Testis (tissue), 3 donors: ENCODE results near the gene CHMP2A. TPM values are rescaled to one million over a fixed set of nuclear protein-coding genes. Genes with fewer than 3 reads are reported as not detected.

Source experiments
- DNase-seq: peaks from one replicate; pipeline ENCODE4 v3.0.0-alpha.2; 2019
- H3K27ac ChIP-seq, 2 donors: fragments of 200-600 bp; sonication (generic); one replicate each; pipeline ENCODE4 v1.5.1; 2019
- H3K27me3 ChIP-seq: fragments of 200-600 bp; sonication (generic); one replicate; pipeline ENCODE4 v1.5.1; 2019
- H3K36me3 ChIP-seq: fragments of 200-600 bp; sonication (generic); one replicate; pipeline ENCODE4 v1.5.1; 2017; ENCODE audit warnings: low read depth; ENCODE audit errors: missing control alignments
- H3K4me1 ChIP-seq: fragments of 200-600 bp; sonication (generic); one replicate; pipeline ENCODE4 v1.5.1; 2019
- H3K4me3 ChIP-seq, 2 donors: fragments of 200-600 bp; sonication (generic); one replicate each; pipeline ENCODE4 v1.5.1; 2017 to 2019
- H3K9me3 ChIP-seq: fragments of 200-600 bp; sonication (generic); one replicate; pipeline ENCODE4 v1.5.1; 2017
- POLR2A ChIP-seq: fragments of 450-650 bp; IDR thresholded peaks from one replicate; pipeline ENCODE4 v1.6.1; 2017; ENCODE audit warnings: antibody characterized with exemption, mild to moderate bottlenecking, moderate library complexity
- WGBS, 2 donors: methylation state at CpG; one replicate each; pipeline ENCODE4 v1.1.5; 2018; 5-methylcytosine and 5-hydroxymethylcytosine counted together
- intact Hi-C: fragments of 100-400 bp; cut with DNase I; formaldehyde crosslinking; loops from one replicate; pipeline ENCODE4 v1.15.1; 2023; ENCODE audit warnings: low total_unique reads
- polyA plus RNA-seq: library from polyadenylated mRNA; stranded (reverse); fragments of 350-450 nt; fragmentation: Illumina TruSeq; extraction: RNeasy Lipid Tissue Mini Kit (QIAGEN cat#74804); gene quantifications from one replicate; pipeline ENCODE4 v1.2.3, GENCODE V29; 2014; ENCODE audit warnings: low read depth, low replicate concordance; ENCODE audit not compliant: insufficient read depth
- total RNA-seq, 2 donors: library from RNA; depleted of rRNA; stranded (reverse); fragments of >200 nt; gene quantifications; one replicate each; pipeline ENCODE4 v1.2.3, GENCODE V29; 2016
- TF ChIP-seq, protein P1 (sequence below), 3 experiments: fragments of 450-650 bp in 2 of 3; fragments of 200-600 bp in 1 of 3; sonication (generic) in 1 of 3; IDR thresholded peaks; one replicate each; pipeline ENCODE4 v1.5.1; 2016 to 2019; ENCODE audit warnings: antibody characterized with exemption in 3 of 3, mild to moderate bottlenecking in 2 of 3, moderate library complexity in 1 of 3

The CHMP2A gene
- total and polyA plus RNA-seq, 3 donors from 2014 or later = 115 to 155 (median 126) TPM

GRCh38 chr19:58563034-58563573 is 8.2 kb upstream of the CHMP2A start:
- Histone ChIP-seq H3K27me3 (no peaks in the 10 kb centered on the region), H3K4me1 (peaks cover 37% of the 10 kb centered on the region), H3K27ac (peak overlapping the region in 1 of 2 donors; percentile 45), H3K36me3 (no peaks in the 10 kb centered on the region), H3K4me3 (peak overlapping the region; percentile 22 to 54), H3K9me3 (no peaks in the 10 kb centered on the region)
- intact Hi-C loops = no loop called here
- 11 to 15% methylated on average over 5 to 24 of the region's 40 CpGs for WGBS, 2 donors
- TF ChIP-seq POLR2A = no peak
- TF ChIP-seq, protein P1, sequence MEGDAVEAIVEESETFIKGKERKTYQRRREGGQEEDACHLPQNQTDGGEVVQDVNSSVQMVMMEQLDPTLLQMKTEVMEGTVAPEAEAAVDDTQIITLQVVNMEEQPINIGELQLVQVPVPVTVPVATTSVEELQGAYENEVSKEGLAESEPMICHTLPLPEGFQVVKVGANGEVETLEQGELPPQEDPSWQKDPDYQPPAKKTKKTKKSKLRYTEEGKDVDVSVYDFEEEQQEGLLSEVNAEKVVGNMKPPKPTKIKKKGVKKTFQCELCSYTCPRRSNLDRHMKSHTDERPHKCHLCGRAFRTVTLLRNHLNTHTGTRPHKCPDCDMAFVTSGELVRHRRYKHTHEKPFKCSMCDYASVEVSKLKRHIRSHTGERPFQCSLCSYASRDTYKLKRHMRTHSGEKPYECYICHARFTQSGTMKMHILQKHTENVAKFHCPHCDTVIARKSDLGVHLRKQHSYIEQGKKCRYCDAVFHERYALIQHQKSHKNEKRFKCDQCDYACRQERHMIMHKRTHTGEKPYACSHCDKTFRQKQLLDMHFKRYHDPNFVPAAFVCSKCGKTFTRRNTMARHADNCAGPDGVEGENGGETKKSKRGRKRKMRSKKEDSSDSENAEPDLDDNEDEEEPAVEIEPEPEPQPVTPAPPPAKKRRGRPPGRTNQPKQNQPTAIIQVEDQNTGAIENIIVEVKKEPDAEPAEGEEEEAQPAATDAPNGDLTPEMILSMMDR (IDR thresholded peaks at IDR 0.05) = no peak
- no peak for DNase-seq

GRCh38 chr19:58562122-58563033 is 7.5 kb upstream of the CHMP2A start:
- DNase-seq = no peak
- TF ChIP-seq, protein P1 (IDR thresholded peaks at IDR 0.05) = no peak
- no peak for TF ChIP-seq POLR2A
- WGBS, 2 donors = 0 to 6% methylated on average over 1 to 82 of the region's 107 CpGs
- Histone ChIP-seq H3K27ac (peak overlapping the region in 1 of 2 donors; percentile 45), H3K27me3 (no peaks in the 10 kb centered on the region), H3K4me3 (peak overlapping the region; percentile 22 to 54), H3K36me3 (no peaks in the 10 kb centered on the region), H3K9me3 (no peaks in the 10 kb centered on the region), H3K4me1 (peaks cover 39% of the 10 kb centered on the region)
- intact Hi-C loops = no loop called here

DNA sequence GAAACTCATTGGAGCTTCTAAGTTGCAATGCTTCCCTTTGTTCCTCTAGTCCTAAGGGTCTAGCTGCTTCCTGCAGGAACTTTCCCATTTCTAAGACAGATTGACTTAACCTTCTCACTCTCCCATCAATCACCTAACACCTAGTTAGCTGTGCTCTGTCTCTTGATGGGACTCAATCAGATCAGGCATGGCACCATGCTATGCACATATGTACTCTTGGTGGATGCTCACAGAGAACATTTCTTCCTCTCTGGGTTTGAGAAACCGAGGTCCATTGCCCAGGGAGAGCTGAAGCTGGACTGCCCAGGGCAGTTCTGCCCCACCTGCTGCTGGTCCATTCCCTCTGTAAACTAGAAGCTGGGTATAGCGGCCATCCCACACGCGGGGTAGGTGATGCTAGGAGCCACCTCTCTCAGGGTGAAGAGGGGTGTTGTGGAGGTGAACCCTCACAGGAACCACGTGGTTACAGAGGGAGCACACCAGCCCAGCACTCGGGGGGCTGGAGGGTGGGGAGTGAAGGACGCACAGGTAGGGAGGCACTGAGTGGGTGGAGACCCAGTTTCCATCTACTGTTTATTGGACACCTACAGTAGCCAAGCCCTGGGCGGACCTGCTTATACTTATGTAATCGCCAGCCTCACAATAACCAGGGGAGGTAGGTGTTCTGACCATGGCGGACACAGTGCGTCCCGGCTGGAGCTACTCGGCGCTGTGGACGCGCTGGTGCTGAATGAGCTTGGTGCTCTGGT is 6.6 kb upstream of the CHMP2A start:
- intact Hi-C loops = no loop called here
- H3K36me3 ChIP-seq = no peaks in the 10 kb centered on the region
- no peaks in the 10 kb centered on the region for H3K9me3 ChIP-seq
- peak overlapping the region in 1 of 2 donors; percentile 45 for H3K27ac ChIP-seq
- no peaks in the 10 kb centered on the region for H3K27me3 ChIP-seq
- 41 to 43% methylated on average over 9 to 16 of the region's 16 CpGs for WGBS, 2 donors
- peaks cover 47% of the 10 kb centered on the region for H3K4me1 ChIP-seq
- TF ChIP-seq, protein P1 (IDR thresholded peaks at IDR 0.05) = no peak
- no peak for TF ChIP-seq POLR2A
- no peak for DNase-seq
- peak overlapping the region; percentile 22 to 54 for H3K4me3 ChIP-seq

DNA sequence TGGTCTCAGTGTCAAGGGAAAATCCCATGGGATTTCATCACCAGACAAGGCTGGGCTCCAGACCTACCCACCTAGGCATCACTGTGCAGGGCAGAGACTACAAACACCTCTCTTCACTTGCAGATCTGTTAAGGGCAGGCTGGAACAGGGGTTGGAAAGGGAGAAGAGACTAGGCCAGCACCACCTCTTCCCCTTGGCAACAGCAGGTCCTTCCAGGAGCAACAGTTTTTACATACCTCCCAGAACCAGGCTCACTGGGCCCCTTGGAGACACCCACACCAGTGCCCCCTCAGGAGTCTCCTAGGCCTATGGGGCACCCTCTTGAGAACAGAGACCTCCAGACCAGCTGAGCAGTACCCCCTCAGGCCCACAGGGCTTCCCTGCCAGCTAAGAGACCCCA is 6.0 kb upstream of the CHMP2A start:
- peaks cover 51% of the 10 kb centered on the region for H3K4me1 ChIP-seq
- H3K27ac ChIP-seq = no peak overlapping the region
- DNase-seq = no peak
- no peaks in the 10 kb centered on the region for H3K9me3 ChIP-seq
- H3K27me3 ChIP-seq = no peaks in the 10 kb centered on the region
- H3K4me3 ChIP-seq = no peak overlapping the region
- intact Hi-C loops = no loop called here
- no peaks in the 10 kb centered on the region for H3K36me3 ChIP-seq
- TF ChIP-seq, protein P1 (IDR thresholded peaks at IDR 0.05) = no peak
- TF ChIP-seq POLR2A = no peak
